GM12874 (cell line): ENCODE results near the gene PRKAR2B.

Experiments
- TF ChIP-seq, protein P1 (sequence below): IDR thresholded peaks from 2 replicates; pipeline ENCODE4 v1.5.1; 2011; ENCODE audit warnings: low read depth, mild to moderate bottlenecking, control low read depth, low read length, moderate library complexity; ENCODE audit not compliant: insufficient read depth

PRKAR2B gene

DNA sequence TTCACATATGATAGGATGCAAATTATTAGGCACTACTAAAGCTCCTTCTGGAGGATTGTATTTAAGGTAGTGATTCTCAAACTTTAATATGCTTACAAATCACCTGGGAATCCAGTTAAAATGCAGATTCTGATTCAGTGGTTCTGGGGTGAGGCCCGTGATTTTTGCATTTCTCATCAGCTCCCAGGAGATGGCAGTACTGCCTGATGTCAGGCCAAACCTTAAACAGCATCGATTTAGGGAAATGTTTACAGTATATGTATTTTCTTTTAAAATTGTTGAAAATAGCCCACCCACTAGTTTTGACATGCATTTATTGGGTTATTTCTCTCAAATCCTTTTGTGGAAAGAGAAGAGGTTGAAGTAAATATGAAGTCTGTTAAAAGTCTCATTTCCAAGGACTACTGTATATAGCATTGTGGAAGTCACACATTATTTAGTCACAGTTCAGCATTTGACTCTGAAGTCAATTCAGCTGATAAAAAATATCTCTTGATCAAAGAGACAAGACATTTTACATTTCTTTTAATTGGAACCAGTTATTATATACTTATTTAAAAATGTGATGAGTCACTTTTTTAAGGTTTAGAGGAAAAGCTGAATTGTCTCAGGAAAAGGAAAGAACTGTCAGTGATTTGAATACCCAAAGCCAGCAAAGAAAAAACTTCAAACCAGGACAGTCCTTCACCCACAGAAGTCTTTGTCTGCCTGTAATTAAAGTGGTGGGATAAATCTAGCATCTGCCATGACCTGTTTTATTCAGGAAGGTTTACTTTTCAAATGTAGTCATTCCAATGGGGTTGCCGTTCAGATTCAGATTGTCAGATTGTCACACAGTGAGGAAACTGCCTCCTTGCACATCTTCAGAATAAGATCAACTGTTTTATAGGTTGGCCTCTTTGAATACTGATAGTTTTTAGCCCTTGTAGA is 103.2 kb downstream of the PRKAR2B start:
- TF ChIP-seq, protein P1, sequence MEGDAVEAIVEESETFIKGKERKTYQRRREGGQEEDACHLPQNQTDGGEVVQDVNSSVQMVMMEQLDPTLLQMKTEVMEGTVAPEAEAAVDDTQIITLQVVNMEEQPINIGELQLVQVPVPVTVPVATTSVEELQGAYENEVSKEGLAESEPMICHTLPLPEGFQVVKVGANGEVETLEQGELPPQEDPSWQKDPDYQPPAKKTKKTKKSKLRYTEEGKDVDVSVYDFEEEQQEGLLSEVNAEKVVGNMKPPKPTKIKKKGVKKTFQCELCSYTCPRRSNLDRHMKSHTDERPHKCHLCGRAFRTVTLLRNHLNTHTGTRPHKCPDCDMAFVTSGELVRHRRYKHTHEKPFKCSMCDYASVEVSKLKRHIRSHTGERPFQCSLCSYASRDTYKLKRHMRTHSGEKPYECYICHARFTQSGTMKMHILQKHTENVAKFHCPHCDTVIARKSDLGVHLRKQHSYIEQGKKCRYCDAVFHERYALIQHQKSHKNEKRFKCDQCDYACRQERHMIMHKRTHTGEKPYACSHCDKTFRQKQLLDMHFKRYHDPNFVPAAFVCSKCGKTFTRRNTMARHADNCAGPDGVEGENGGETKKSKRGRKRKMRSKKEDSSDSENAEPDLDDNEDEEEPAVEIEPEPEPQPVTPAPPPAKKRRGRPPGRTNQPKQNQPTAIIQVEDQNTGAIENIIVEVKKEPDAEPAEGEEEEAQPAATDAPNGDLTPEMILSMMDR = peak; percentile 60; the same call in 1 of the 2 replicates

DNA sequence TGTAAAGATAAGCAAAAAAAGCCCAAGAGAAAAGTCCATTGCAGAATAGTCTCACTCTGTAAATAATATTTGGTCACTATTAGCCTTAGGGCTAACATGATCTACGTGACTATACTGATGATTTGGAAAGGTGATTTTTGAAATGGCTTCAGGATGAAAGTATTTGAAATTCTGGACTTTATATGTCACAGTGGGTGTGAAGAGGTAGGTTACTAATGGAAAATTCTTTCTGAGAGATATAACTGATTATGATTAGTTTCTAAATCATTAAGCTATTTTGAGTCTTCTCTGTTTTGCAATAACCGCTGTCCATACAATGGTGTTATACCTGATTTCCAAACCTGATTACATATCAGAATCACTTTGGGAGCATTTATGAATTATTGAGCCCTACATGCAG is 104.2 kb downstream of the PRKAR2B start:
- TF ChIP-seq, protein P1 = no peak

DNA sequence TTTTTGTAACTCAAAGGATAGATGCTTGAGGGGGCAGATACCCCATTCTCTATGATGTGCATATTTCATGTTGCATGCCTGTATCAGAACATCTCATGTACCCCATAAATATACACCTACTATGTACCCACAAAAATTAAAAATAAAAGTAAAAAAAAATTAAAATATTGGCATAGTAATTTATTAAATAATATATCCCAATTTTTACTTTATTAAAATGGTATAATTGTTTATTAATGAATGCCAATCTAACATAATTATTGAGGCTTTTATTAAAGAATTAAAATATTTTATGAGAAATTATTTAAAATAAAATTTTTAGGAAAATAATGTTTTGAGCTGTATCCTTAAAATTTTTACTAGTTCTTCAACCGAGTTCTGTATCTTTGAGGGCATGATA is 105.4 kb downstream of the PRKAR2B start:
- TF ChIP-seq, protein P1 = no peak

GRCh38 chr7:107150375-107151073 is 106.0 kb downstream of the PRKAR2B start:
- TF ChIP-seq, protein P1 = peak; percentile 36; the same call in 1 of the 2 replicates

- TF ChIP-seq, protein P1 = no peak
Measured at GRCh38 chr7:107151538-107151937, 107.0 kb downstream of the PRKAR2B start.

DNA sequence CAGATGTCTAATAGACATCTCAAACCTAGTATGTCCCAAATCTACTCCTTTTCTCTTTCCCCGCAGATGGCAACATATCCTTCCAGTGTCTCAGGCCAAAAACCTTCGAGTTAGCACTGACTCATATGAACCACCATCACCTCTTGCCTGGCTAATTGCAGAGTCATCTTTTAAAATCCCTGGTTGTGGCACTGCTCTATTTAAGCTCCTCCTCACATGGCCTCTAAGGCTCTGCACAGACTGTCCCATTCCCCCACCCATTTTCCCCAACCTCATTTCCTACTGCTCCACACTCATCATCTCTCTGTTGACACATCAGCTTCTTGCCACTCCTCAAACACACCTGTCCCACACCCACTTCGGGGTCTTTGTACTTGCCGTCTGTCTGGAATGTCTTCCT is 107.5 kb downstream of the PRKAR2B start:
- TF ChIP-seq, protein P1 = no peak

DNA sequence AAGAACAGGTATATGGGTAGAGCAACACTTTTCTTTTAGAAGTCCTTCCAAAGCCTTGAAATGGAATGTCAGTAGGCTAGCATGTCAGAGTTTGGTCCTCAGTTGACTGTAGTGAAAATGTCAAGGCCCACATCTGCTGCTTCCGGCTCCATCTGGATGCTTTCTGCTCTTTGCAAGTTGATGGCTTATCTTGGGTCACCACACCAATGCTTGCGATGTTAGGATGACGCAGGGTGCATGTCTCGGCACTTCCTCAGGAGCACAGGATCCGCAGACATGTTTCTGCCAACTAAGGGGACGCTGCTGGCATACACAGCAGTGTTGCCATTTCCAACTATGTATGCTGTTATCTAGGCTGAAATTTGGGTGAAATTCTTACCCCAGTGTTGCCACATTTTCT is 110.3 kb downstream of the PRKAR2B start:
- TF ChIP-seq, protein P1 = no peak
